Retinal pigment epithelial cell (primary cell): Measurements from ENCODE around the gene CCRL2.

Experiments used
- DNase-seq: peaks from one replicate; pipeline ENCODE4 v3.0.0-alpha.2; 2010; ENCODE audit warnings: low read depth
- H3K4me3 ChIP-seq: 2 replicates; pipeline ENCODE4 v1.5.1; 2011; ENCODE audit warnings: mild to moderate bottlenecking, low read length, control low read depth, moderate library complexity
- TF ChIP-seq, protein P1 (sequence below): conservative IDR thresholded peaks from 2 replicates; pipeline ENCODE4 v1.5.1; 2011; ENCODE audit warnings: low read depth, low read length, control low read depth, inconsistent platforms

The CCRL2 gene

DNA sequence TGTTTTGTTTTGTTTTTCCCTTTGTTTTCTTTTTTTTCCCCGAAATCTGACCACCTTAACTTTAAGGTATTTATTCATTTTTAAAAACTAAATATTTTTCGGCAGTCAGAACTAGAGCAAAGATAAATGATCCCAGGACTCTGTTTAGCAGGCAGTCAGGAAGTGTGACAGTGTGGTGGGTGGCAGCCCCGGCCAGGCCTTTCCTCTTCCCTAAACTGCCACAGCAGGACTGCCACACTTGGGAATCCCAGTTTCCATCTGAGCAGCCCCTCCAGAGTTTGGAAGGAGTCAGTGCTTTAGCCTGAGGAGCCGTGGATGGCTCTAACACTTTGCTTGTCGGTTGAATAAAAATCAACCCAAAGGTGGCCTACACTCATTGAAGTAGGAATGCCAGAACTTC, 6.9 kb downstream of the CCRL2 start:
- H3K4me3 ChIP-seq = no peak overlapping the region
- TF ChIP-seq, protein P1, sequence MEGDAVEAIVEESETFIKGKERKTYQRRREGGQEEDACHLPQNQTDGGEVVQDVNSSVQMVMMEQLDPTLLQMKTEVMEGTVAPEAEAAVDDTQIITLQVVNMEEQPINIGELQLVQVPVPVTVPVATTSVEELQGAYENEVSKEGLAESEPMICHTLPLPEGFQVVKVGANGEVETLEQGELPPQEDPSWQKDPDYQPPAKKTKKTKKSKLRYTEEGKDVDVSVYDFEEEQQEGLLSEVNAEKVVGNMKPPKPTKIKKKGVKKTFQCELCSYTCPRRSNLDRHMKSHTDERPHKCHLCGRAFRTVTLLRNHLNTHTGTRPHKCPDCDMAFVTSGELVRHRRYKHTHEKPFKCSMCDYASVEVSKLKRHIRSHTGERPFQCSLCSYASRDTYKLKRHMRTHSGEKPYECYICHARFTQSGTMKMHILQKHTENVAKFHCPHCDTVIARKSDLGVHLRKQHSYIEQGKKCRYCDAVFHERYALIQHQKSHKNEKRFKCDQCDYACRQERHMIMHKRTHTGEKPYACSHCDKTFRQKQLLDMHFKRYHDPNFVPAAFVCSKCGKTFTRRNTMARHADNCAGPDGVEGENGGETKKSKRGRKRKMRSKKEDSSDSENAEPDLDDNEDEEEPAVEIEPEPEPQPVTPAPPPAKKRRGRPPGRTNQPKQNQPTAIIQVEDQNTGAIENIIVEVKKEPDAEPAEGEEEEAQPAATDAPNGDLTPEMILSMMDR = no peak
- no peak for DNase-seq

DNA sequence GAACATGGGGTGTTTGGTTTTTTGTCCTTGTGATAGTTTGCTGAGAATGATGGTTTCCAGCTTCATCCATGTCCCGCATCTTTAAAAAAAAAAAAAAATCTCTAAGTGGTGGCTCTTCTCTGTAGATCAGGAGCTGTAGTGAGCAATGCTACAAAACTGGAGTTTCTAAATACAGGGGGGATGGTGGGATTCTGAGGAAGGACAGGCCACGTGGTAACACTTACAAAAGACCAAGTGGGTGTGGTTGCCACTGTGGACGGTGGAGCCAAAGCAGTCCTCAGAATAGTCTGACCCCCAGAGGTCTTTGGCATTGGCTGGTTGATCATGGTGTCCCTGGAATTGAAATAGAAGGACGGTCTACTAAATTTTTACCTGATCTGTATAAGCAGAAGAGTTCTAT, 7.7 kb downstream of the CCRL2 start:
- DNase-seq = no peak
- H3K4me3 ChIP-seq = no peak overlapping the region
- TF ChIP-seq, protein P1 = no peak

DNA sequence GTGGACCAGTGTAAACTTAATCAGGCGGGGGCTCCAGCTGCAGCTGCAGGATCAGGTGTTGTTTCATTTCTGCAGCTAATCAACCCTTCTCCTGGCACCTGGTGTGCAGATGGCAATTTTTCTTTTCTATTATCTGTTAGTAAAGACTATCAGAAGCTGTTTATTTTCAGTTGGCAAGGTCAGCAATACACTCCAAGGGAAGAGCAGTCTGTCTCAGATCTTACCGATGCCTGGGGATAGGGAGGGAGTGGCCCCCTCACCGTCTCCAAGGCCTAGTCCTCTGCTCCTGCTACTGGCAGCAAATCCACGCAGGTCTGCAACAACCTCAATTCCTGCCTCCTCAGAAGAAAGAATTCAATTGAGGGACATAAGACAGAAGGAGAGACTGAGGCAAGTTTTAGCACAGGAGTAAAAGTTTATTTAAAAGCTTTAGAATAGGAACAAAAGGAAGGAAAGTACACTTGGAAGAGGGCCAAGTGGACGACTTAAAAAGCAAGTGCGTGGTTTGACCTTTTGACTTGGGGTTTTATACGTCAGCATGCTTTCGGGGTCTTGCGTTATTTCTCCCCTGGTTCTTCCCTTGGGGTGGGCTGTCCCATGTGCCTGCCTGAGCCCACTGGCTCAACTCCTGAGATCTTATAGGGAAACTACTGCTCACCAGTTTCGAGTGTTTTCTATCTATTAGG, 9.2 kb downstream of the CCRL2 start:
- H3K4me3 ChIP-seq = no peak overlapping the region
- no peak for DNase-seq
- TF ChIP-seq, protein P1 = no peak

DNA sequence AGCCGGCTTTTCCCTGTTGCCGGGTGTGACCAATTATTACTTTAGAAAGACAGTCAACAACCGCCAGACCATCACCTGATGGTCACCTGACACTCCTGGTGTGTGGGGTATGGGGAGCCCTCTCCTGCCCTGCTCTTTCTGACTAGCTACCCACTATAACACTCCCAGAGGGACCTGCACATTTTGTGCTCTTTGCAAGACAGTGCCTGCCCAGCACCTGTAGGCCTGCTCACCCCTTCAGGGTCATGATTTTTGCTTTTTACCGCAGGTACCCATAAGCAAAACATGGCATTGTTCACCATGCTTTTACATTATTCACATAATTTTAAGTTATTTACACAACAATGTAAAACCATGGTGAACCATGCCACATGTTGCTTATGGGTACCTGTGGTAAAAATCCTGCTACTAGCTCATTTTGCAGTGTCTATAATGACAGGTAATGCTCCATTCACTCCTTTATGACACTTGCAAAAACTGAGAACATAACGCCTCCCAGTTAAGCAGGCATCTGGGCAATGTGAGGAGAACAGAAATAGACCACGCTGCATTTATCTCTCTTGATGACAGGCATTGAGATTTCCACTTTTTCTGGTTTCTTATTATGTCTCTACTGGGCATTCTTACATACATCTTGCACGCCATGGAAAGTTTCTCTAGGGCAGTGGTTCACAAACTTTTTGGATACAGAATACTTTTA, 9.9 kb downstream of the CCRL2 start:
- no peak for DNase-seq
- H3K4me3 ChIP-seq = no peak overlapping the region
- TF ChIP-seq, protein P1 = no peak

DNA sequence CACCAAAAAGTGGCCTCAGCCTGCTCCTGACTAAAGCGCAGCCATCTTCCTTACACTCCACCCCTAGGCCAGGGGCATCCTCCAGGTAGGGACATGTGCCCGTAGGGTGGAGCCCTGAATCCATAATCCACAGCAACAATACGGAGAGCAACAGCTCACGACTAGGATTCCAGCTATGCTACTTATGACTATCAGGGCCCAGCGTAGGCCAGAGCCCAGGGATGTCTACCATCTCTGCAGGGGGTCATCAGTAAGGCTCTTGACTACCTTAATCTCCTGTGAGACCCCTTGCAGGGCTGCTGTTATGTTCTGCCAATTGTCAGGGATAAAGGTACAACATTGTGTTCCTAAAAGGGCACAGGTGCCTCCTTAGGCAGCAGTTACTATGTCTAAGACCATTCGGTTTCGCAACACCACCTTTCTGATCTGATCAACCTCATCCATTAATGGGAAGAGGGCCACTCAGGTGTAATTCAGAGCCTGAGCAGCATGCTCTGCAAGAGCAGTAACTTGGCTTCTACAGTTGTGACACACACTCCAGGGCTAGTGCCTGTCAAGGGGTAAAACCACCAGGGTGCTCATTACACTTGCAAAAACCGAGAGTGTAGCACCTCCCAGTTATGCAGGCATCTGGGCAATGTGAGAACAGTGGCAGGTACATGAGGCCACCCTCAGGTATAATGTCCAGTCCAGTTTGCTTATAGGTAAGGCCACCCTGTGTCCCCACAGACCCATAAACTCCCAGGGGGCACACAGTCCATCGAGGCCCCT, 11.0 kb downstream of the CCRL2 start:
- no peak overlapping the region for H3K4me3 ChIP-seq
- no peak for DNase-seq
- TF ChIP-seq, protein P1 = no peak

DNA sequence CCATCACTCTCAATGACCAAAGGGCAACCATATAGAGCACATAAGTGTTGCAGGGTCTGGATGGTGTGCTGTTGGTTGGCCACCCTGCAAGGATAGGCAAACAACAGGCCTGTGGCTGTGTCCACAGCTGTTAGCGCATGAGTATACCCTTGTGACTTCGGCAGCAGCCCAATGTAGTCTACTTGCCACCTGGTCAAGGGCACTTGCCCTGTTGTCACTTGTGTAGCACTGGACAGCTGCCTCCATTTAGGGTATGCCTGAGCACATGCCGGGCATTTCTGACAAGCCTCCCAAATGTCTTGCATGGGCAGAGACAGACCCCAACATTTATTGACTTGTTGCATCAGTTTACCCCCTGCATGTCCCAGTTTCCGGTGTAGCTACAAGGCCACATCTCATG, 12.8 kb downstream of the CCRL2 start:
- no peak overlapping the region for H3K4me3 ChIP-seq
- TF ChIP-seq, protein P1 = no peak
- DNase-seq = no peak
